ENCODE results near the gene STPG4.
"Not testable (repeated sequence)": the region's sequence is repeated elsewhere in the genome, so short reads cannot be mapped to it uniquely, and the experiment has no call there.

STPG4 gene

GRCh38 chr2:47173986-47174732 is 19.1 kb upstream of the STPG4 start:
- no peak for DNase-seq (ENCODE audit: low read depth, low spot score)
- peak overlapping the region; percentile 93 for H3K27ac ChIP-seq

- DNase-seq (ENCODE audit: low read depth, low spot score) = no peak
- peak overlapping the region; percentile 93 for H3K27ac ChIP-seq
These were observed 18.0 kb upstream of the STPG4 start for GRCh38 chr2:47172922-47173695.

- DNase-seq (ENCODE audit: low read depth, low spot score) = no peak
- H3K27ac ChIP-seq = peak overlapping the region; percentile 93
These were observed 17.2 kb upstream of the STPG4 start for GRCh38 chr2:47172156-47172921.

- no peak overlapping the region for H3K27ac ChIP-seq
These were observed 14.7 kb upstream of the STPG4 start for GRCh38 chr2:47169784-47170183.

GRCh38 chr2:47168895-47169294 is 13.8 kb upstream of the STPG4 start:
- H3K27ac ChIP-seq; DNase-seq (ENCODE audit: low read depth, low spot score): not testable (repeated sequence)

More at GRCh38 chr2:47169784-47170183, 14.7 kb upstream of the STPG4 start:
- DNase-seq (ENCODE audit: low read depth, low spot score) = no peak

- no peak overlapping the region for H3K27ac ChIP-seq
- no peak for DNase-seq (ENCODE audit: low read depth, low spot score)
These were observed 12.0 kb upstream of the STPG4 start for GRCh38 chr2:47167149-47167548.

GRCh38 chr2:47165001-47165555 is 10.0 kb upstream of the STPG4 start:
- DNase-seq (ENCODE audit: low read depth, low spot score) = no peak
- H3K27ac ChIP-seq = no peak overlapping the region

GRCh38 chr2:47162780-47163179 is 7.7 kb upstream of the STPG4 start:
- H3K27ac ChIP-seq = no peak overlapping the region
- no peak for DNase-seq (ENCODE audit: low read depth, low spot score)

GRCh38 chr2:47161475-47161874 is 6.4 kb upstream of the STPG4 start:
- no peak for DNase-seq (ENCODE audit: low read depth, low spot score)
- no peak overlapping the region for H3K27ac ChIP-seq

GRCh38 chr2:47160660-47161059 is 5.6 kb upstream of the STPG4 start:
- DNase-seq (ENCODE audit: low read depth, low spot score) = no peak
- H3K27ac ChIP-seq = no peak overlapping the region

GRCh38 chr2:47160211-47160610 is 5.1 kb upstream of the STPG4 start:
- H3K27ac ChIP-seq = no peak overlapping the region
- no peak for DNase-seq (ENCODE audit: low read depth, low spot score)

GRCh38 chr2:47159627-47160026 is 4.5 kb upstream of the STPG4 start:
- H3K27ac ChIP-seq = no peak overlapping the region
- no peak for DNase-seq (ENCODE audit: low read depth, low spot score)

GRCh38 chr2:47158576-47158975 is 3.5 kb upstream of the STPG4 start:
- no peak for DNase-seq (ENCODE audit: low read depth, low spot score)
- no peak overlapping the region for H3K27ac ChIP-seq

GRCh38 chr2:47152803-47153202 is 2.3 kb downstream of the STPG4 start:
- no peak for DNase-seq (ENCODE audit: low read depth, low spot score)
- no peak overlapping the region for H3K27ac ChIP-seq

GRCh38 chr2:47150175-47150574 is 4.9 kb downstream of the STPG4 start:
- H3K27ac ChIP-seq = no peak overlapping the region
- DNase-seq (ENCODE audit: low read depth, low spot score) = no peak

GRCh38 chr2:47147021-47147420 is 8.1 kb downstream of the STPG4 start:
- H3K27ac ChIP-seq = no peak overlapping the region
- no peak for DNase-seq (ENCODE audit: low read depth, low spot score)

GRCh38 chr2:47145466-47145865 is 9.6 kb downstream of the STPG4 start:
- H3K27ac ChIP-seq = peak overlapping the region; percentile 60
- no peak for DNase-seq (ENCODE audit: low read depth, low spot score)

- no peak for DNase-seq (ENCODE audit: low read depth, low spot score)
- H3K27ac ChIP-seq = no peak overlapping the region
These were observed 13.6 kb downstream of the STPG4 start for GRCh38 chr2:47141520-47141919.

- H3K27ac ChIP-seq = no peak overlapping the region
- no peak for DNase-seq (ENCODE audit: low read depth, low spot score)
These were observed 20.6 kb downstream of the STPG4 start for GRCh38 chr2:47134386-47135090.

GRCh38 chr2:47133046-47133445 is 22.1 kb downstream of the STPG4 start:
- no peak overlapping the region for H3K27ac ChIP-seq
- no peak for DNase-seq (ENCODE audit: low read depth, low spot score)
